ENCODE measurements around the gene ASL.
"Not testable (repeated sequence)": the region's sequence is repeated elsewhere in the genome, so short reads cannot be mapped to it uniquely, and the experiment has no call there.

ASL gene

DNA sequence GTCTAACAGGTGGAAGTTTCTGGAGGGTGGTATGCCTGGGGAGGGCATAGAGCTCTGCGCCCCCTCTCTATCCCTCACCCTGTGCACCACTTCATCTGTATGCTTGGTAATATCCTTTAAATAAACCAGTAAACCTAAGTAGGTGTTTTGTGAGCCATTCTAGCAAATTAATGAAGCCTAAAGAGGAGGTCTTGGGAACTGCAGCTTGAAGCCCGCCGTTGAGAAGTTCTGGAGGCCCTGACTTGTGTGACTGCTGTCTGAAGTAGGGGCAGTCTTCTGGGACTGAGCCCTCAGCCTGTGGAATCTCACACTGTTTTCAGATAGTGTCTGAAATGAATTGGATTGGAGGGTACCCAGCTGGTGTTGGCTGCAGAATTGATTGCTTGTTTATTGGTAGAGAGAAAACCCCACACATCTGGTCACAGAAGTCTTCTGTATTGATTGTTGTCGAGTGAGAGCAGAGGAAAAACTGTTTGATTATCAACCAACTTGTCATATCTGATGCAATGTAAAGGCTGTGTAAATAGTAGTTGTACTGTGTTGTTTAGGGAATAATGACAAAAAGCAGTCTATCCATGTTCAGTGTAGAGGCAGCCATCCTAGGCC is 43.7 kb downstream of the ASL start:
- DNase-seq (ENCODE audit: low read depth) = no peak

- no peak for DNase-seq (ENCODE audit: low read depth)
These were observed 47.5 kb downstream of the ASL start for GRCh38 chr7:66123175-66123528.

- not testable (repeated sequence) for DNase-seq (ENCODE audit: low read depth)
These were observed 48.9 kb downstream of the ASL start for GRCh38 chr7:66124569-66124861.

GRCh38 chr7:66125052-66125694 is 49.6 kb downstream of the ASL start:
- DNase-seq (ENCODE audit: low read depth) = no peak

GRCh38 chr7:66125781-66126352 is 50.2 kb downstream of the ASL start:
- DNase-seq (ENCODE audit: low read depth) = not testable (repeated sequence)

GRCh38 chr7:66127172-66127571 is 51.6 kb downstream of the ASL start:
- DNase-seq (ENCODE audit: low read depth) = not testable (repeated sequence)

GRCh38 chr7:66138994-66139752 is 63.6 kb downstream of the ASL start:
- no peak for DNase-seq (ENCODE audit: low read depth)

GRCh38 chr7:66140924-66141323 is 65.3 kb downstream of the ASL start:
- no peak for DNase-seq (ENCODE audit: low read depth)

DNA sequence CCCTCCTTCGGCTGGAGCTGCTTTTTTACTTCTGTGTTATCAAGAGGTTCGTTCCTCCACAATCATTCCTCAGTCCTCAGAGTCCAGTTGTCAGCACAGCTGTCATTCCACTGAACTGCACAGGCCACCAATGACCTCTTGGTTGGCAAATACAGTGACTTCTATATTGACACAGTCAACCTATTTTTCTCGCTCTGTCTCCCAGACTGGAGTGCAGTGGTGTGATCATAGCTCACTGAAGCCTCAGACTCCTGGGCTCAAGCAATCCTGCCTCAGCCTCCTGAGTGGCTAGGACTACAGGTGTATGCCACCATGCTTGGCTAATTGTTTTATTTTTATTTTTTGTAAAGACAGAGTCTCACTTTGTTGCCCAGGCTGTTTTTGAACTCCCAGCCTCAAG is 66.7 kb downstream of the ASL start:
- DNase-seq (ENCODE audit: low read depth) = no peak

- DNase-seq (ENCODE audit: low read depth) = no peak
These were observed 67.4 kb downstream of the ASL start for GRCh38 chr7:66142996-66143395.

Measured in activated T-cell treated with anti-CD3 and anti-CD28 coated beads for 1 hour (primary cell).